ENCODE data around the gene SOX6.

The SOX6 gene

GRCh38 chr11:15967966-15968365 is 388.4 kb downstream of the SOX6 start:
- Histone ChIP-seq H3K4me3 (ENCODE audit: low read length) (no peak overlapping the region), H3K9me3 (ENCODE audit: control insufficient read depth, insufficient read depth, low read length) (no peaks in the 10 kb centered on the region), H3K4me1 (ENCODE audit: control insufficient read depth, low read length) (no peaks in the 10 kb centered on the region), H3K27ac (ENCODE audit: low read depth, low read length) (no peak overlapping the region), H3K79me2 (ENCODE audit: control insufficient read depth, low read length) (no peaks in the 10 kb centered on the region), H3K9me2 (replicated peaks; ENCODE audit: control insufficient read depth, low read length) (no peaks in the 10 kb centered on the region), H4K20me1 (ENCODE audit: control insufficient read depth, insufficient read depth, low read depth, low read length) (no peaks in the 10 kb centered on the region), H3F3A (ENCODE audit: control insufficient read depth, insufficient read depth) (no peaks in the 10 kb centered on the region), H3K27me3 (ENCODE audit: control insufficient read depth, low read length) (no peaks in the 10 kb centered on the region), H3K4me2 (ENCODE audit: low read length) (no peak overlapping the region), H3K36me3 (ENCODE audit: control insufficient read depth, low read length) (no peaks in the 10 kb centered on the region)
- TF ChIP-seq EZH2phosphoT487 (IDR thresholded peaks at IDR 0.05; ENCODE audit: borderline replicate concordance, low read length) (no peak), CTCF (IDR thresholded peaks at IDR 0.05; ENCODE audit: low read depth, low read length, poor library complexity, severe bottlenecking) (no peak)

- H4K20me1 ChIP-seq (ENCODE audit: control insufficient read depth, insufficient read depth, low read depth, low read length) = no peaks in the 10 kb centered on the region
- H3K79me2 ChIP-seq (ENCODE audit: control insufficient read depth, low read length) = no peaks in the 10 kb centered on the region
- H3K9me2 ChIP-seq (replicated peaks; ENCODE audit: control insufficient read depth, low read length) = no peaks in the 10 kb centered on the region
- no peak overlapping the region for H3K27ac ChIP-seq (ENCODE audit: low read depth, low read length)
- no peaks in the 10 kb centered on the region for H3F3A ChIP-seq (ENCODE audit: control insufficient read depth, insufficient read depth)
- H3K4me1 ChIP-seq (ENCODE audit: control insufficient read depth, low read length) = no peaks in the 10 kb centered on the region
- no peaks in the 10 kb centered on the region for H3K27me3 ChIP-seq (ENCODE audit: control insufficient read depth, low read length)
- no peaks in the 10 kb centered on the region for H3K36me3 ChIP-seq (ENCODE audit: control insufficient read depth, low read length)
- no peak overlapping the region for H3K4me2 ChIP-seq (ENCODE audit: low read length)
- no peak overlapping the region for H3K4me3 ChIP-seq (ENCODE audit: low read length)
- H3K9me3 ChIP-seq (ENCODE audit: control insufficient read depth, insufficient read depth, low read length) = no peaks in the 10 kb centered on the region
- TF ChIP-seq EZH2phosphoT487 (IDR thresholded peaks at IDR 0.05; ENCODE audit: borderline replicate concordance, low read length) (no peak), CTCF (IDR thresholded peaks at IDR 0.05; ENCODE audit: low read depth, low read length, poor library complexity, severe bottlenecking) (no peak)
These were observed 389.2 kb downstream of the SOX6 start for GRCh38 chr11:15967166-15967565.

- Histone ChIP-seq H3K4me2 (ENCODE audit: low read length) (no peak overlapping the region), H3K9me2 (replicated peaks; ENCODE audit: control insufficient read depth, low read length) (no peaks in the 10 kb centered on the region), H3K27me3 (ENCODE audit: control insufficient read depth, low read length) (no peaks in the 10 kb centered on the region), H3K4me3 (ENCODE audit: low read length) (no peak overlapping the region), H3K4me1 (ENCODE audit: control insufficient read depth, low read length) (no peaks in the 10 kb centered on the region), H3K27ac (ENCODE audit: low read depth, low read length) (no peak overlapping the region), H4K20me1 (ENCODE audit: control insufficient read depth, insufficient read depth, low read depth, low read length) (no peaks in the 10 kb centered on the region), H3F3A (ENCODE audit: control insufficient read depth, insufficient read depth) (no peaks in the 10 kb centered on the region), H3K36me3 (ENCODE audit: control insufficient read depth, low read length) (no peaks in the 10 kb centered on the region), H3K9me3 (ENCODE audit: control insufficient read depth, insufficient read depth, low read length) (no peaks in the 10 kb centered on the region), H3K79me2 (ENCODE audit: control insufficient read depth, low read length) (no peaks in the 10 kb centered on the region)
- TF ChIP-seq EZH2phosphoT487 (IDR thresholded peaks at IDR 0.05; ENCODE audit: borderline replicate concordance, low read length) (no peak), CTCF (IDR thresholded peaks at IDR 0.05; ENCODE audit: low read depth, low read length, poor library complexity, severe bottlenecking) (no peak)
These were observed 390.6 kb downstream of the SOX6 start for GRCh38 chr11:15965562-15966250.
